ENCODE data around the gene ABCD3.
"Not testable (repeated sequence)": the region's sequence is repeated elsewhere in the genome, so short reads cannot be mapped to it uniquely, and the experiment has no call there.

DNA sequence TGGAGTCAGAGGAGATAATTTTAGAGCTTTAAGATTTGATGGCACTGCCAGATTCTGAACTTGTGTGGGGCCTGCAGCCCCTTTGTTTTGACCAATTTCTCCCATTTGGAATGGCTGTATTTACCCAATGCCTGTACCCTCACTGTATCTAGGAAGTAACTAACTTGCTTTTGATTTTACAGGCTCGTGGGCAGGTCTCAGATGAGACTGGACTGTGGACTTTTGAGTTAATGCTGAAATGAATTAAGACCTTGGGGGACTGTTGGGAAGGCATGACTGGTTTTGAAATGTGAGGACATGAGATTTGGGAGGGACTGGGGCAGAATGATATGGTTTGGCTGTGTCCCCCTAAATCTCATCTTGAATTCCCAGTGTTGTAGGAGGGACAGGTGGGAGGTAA, 11.9 kb downstream of the ABCD3 start:
- not testable (repeated sequence) for TF ChIP-seq POLR2A (IDR thresholded peaks at IDR 0.05; ENCODE audit: low read length); GATA1 (IDR thresholded peaks at IDR 0.05; ENCODE audit: low read depth, low read length)
